NCI-H526 (cell line): ENCODE data around the gene FGFBP2.

Experiments
- DNase-seq, 2 experiments: peaks; one replicate each; lab custom pipeline; 2025; lab: John Stamatoyannopoulos, UW

FGFBP2 gene

GRCh38 chr4:15968551-15969300, 5.8 kb upstream of the FGFBP2 start:
- no peak for DNase-seq

- DNase-seq, result no peak
These were observed 2.4 kb upstream of the FGFBP2 start for GRCh38 chr4:15965325-15965724.

DNA sequence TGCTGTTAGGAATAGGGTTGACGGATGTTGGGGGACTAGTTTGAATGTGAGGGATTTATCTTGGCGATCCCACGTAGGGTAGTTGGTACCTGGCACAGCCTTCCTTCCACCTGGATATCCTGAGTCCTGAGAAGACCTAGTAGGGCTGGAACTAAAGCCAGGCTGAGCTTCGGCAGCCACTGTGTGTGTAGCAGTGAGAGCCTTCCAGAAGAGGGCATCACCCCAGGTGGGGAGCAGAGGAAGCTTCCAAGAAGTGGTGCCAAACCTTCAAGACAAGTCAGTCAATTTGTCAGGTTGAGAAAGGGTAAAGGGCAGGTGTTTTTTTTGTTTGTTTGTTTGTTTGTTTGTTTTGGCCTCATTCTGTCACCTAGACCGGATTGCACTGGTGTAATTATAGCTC, 1.2 kb upstream of the FGFBP2 start:
- DNase-seq, result no peak

GRCh38 chr4:15963576-15963975, 601 bp upstream of the FGFBP2 start:
- no peak for DNase-seq

GRCh38 chr4:15961781-15962510, 1.0 kb downstream of the FGFBP2 start:
- no peak for DNase-seq

GRCh38 chr4:15958562-15958961, 4.4 kb downstream of the FGFBP2 start:
- no peak for DNase-seq

DNA sequence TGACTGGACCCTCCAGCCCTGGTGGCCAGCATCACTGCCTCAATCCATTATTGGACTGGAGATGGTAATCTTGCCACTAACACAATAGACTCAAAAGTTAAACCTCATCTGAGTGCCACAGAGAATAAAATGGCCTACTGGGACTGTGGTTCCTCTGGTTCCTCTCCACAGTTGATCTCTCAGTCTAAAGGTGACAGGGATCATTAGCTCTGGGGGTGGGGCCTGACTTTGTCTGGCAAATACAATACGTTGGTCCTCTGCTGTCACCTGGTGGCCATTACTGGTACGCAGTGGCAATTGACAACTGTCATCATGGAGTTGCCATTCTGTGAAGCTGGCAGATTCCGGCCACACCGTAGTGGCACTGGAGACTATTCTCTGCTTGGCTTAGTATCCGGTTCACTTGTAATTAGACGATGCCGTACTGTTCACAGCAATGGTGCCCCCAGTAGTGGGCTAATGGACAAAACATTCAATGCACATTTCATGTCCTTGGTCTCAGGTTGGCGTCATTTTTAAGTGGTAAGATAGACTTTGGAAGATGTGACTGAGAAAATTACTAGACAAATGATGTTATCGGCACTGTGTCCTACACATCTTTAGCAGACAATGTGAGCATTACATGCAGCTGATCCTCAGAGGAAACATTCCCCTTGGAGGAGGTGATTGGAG, 6.7 kb downstream of the FGFBP2 start:
- DNase-seq, result peak; percentile 17 to 86

- DNase-seq, result no peak
These were observed 7.3 kb downstream of the FGFBP2 start for GRCh38 chr4:15955670-15956069.

- no peak for DNase-seq
These were observed 9.3 kb downstream of the FGFBP2 start for GRCh38 chr4:15953625-15954024.

DNA sequence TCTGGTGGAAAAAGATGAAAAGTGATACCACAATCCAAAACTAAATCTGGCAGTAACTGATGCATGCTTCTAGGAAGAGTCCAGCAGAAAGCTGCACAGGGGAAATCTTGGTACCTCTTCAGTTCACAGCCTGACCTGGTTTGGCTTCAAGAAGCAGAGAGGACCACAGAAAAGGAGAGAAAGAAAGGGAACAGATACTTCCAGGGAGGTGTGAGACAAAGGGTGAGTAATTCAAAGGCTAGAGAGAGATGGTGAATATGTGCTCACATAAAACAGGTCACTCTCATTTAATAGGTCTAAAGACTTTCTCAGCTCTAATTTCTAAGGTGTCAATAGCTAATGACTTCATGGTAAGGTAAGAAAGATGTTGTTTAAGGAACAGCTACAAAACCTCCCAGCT, 11.2 kb downstream of the FGFBP2 start:
- no peak for DNase-seq

DNA sequence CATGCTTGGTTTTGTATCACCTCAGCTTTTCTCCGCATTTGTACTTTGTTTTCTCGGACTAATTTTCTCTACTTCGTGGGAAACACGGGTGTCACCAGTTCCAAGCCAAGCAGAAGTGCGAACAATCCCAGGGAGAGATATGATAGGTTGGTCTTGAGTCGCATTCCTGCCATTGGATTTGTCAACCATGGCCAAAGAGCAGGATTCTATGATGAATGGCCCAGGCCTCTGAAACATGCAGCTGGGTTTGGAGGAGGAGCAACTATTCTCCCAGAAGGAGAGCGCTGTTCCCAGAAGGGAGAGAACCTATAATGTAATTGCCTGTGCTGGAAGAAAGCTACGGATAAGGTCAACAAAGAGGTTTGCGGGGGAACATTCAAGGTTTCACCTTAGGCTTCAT, 14.1 kb downstream of the FGFBP2 start:
- no peak for DNase-seq

DNA sequence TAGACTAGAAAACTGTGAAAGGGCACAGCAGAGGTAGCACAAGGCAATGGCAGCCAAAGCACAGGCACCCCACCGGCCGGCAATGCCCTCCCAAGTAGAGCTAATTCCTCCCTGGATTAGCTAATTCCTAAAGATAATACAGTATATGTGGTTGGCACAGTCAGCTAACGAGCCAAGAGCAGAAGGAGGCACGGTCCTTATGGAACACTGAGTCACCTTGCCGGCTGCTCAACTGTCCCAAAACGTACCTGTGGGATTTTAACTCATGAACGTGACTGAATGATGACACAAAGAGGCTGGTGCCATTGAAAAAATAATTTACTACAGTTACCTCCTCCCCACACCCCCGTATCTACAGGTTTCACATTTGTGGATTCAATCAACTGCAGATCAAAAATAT, 15.3 kb downstream of the FGFBP2 start:
- no peak for DNase-seq

GRCh38 chr4:15945516-15945915, 17.5 kb downstream of the FGFBP2 start:
- no peak for DNase-seq

DNA sequence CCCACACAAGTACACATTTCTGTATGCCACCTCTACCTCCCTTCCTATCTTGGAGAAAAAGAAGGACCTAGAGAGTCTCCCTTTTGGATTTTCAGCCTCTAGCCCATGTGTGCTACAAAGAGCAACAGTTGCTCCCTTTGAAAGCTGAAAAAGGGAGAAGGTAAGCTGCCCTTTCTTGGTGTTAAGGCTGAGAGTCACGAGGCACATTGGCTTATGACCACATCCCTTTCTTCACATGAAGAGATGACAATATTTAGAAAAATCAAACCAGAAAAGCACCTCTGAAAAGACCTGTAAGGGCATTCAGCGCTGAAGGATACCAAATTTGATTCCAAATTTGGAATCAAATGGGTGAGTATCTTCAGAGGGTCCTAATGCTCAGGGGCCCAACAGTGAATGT, 18.1 kb downstream of the FGFBP2 start:
- DNase-seq, result no peak

- no peak for DNase-seq
These were observed 20.7 kb downstream of the FGFBP2 start for GRCh38 chr4:15942283-15942682.

- DNase-seq, result no peak
These were observed 24.3 kb downstream of the FGFBP2 start, which contains the start of gene FGFBP1 for GRCh38 chr4:15938640-15939039. FGFBP1 (minus strand) TSS chr4:15938740; CDS start chr4:15936632, 2,108 bp downstream.

GRCh38 chr4:15938182-15938581, 24.8 kb downstream of the FGFBP2 start:
- DNase-seq, result no peak

DNA sequence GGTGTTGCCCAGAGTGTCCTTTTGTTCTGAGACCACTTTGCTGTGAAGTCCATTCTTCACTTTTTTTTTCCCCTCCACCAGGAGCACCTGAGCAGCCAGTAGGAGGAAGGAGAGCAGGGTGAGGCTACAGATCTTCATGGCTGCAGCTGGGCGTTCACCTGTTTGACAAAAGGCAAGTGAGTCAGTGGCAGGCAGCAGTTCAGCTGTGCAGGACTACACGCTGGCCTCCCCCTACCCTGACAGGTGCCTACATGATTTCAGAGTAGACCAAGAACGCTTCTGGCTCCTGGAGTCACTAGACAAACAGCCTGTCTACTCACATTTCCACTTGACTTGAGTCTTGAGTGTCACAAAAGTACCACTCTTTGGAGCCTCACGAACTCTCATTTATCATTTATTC, 26.5 kb downstream of the FGFBP2 start:
- DNase-seq, result no peak

DNA sequence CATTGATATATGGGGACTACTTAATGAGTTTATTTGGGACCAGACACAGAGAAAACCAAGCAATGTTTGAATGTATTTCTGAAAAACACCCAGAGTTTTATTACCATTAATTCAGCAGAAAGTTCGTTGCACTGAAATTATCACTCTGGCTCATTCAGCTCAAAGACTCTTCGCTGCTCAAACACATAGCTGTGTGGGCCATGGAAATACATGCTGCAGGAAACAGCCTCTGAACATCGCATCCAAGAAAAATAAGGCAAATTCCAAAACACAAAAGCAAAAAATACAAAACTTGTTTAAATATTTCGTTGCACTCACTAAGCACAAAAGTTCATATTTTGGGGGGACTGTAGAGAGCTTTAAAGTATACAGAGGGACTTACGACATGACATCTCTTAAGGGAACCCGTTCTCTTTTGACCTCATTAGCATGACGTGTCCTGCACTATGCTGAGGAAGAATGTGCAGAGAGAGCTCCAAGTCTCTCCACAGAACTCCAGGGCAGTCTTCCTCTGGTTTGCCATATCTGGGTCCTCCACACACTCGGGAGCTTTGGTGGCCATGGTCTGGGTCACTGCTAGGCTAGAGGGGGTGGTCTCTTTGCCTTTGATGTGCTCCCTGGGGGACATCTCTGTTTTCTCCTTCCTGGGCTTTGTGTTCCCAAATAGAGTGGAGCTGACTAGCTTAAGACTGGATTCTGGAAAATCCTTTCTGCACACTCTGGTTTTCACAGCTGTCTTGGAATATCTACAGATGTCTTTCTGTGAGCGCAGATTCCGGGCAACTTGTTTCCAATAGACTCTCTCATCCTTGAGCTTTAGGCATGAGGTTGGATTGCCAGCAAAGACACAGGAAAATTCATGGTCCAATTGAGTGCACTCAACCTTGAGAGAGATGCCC, 27.2 kb downstream of the FGFBP2 start:
- no peak for DNase-seq

GRCh38 chr4:15934259-15934658, 28.7 kb downstream of the FGFBP2 start:
- no peak for DNase-seq

- DNase-seq, result no peak
These were observed 31.3 kb downstream of the FGFBP2 start for GRCh38 chr4:15931451-15932210.
